ENCODE results near the gene PLEKHM3.

The PLEKHM3 gene

GRCh38 chr2:207782238-207783030, 242.9 kb downstream of the PLEKHM3 start:
- H3K4me3 ChIP-seq (ENCODE audit: low read depth, low read length), result no peak overlapping the region
- no peak for DNase-seq (ENCODE audit: low read depth)

- DNase-seq (ENCODE audit: low read depth), result no peak
- H3K4me3 ChIP-seq (ENCODE audit: low read depth, low read length), result no peak overlapping the region
Observed at GRCh38 chr2:207779523-207779922, 245.8 kb downstream of the PLEKHM3 start.

DNA sequence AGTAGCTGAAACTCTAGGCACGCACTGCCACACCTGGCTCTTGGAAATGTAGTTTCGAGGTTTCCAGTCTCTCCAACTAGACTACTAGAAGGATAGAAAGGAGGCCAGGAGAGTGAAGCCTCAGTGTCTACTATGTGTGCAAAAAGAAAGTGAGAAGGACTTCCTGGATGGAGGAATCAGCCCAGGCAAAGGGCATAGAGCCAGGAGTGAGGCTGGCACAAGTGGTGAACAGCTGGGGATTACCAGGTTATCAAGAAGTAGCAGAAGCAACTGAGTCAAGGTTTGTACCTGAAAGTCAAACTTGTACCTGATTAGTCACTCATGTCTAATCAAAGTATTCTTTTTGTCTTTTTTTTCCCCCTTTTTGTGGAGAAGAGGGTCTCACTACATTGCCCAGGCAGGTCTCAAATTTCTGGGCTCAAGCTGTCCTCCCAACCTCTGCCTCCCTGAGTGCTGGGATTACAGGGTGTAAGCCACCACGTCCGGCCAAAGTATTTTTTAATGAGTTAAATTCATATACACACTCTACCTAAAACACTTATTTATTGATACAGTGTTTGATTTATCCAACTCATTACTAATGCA, 246.9 kb downstream of the PLEKHM3 start:
- no peak overlapping the region for H3K4me3 ChIP-seq (ENCODE audit: low read depth, low read length)
- no peak for DNase-seq (ENCODE audit: low read depth)

DNA sequence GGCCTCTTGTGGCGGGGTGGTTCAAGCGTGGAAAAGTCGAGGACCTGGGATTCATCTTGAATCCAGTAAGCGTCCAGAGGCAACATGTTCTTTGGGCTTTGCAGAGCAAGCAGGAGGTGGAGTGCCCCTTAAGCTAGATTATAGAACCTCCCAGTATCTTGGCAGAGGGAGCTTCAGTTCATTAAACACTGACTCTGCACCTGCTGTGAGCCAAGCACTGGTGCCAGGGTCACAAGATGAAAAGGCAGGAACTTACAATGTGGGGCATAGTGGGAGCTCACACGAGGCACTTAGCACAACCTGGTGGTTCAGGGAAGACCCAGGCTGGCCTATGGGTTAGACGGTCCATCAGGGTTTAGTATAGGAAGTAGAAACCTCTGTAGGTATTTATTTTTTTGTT, 248.2 kb downstream of the PLEKHM3 start:
- no peak for DNase-seq (ENCODE audit: low read depth)
- no peak overlapping the region for H3K4me3 ChIP-seq (ENCODE audit: low read depth, low read length)

- no peak overlapping the region for H3K4me3 ChIP-seq (ENCODE audit: low read depth, low read length)
- DNase-seq (ENCODE audit: low read depth), result no peak
Observed at GRCh38 chr2:207775473-207775872, 249.9 kb downstream of the PLEKHM3 start.

GRCh38 chr2:207772844-207773205, 252.5 kb downstream of the PLEKHM3 start:
- no peak overlapping the region for H3K4me3 ChIP-seq (ENCODE audit: low read depth, low read length)
- no peak for DNase-seq (ENCODE audit: low read depth)

- no peak overlapping the region for H3K4me3 ChIP-seq (ENCODE audit: low read depth, low read length)
- no peak for DNase-seq (ENCODE audit: low read depth)
Observed at GRCh38 chr2:207772081-207772843, 253.1 kb downstream of the PLEKHM3 start.

- H3K4me3 ChIP-seq (ENCODE audit: low read depth, low read length), result no peak overlapping the region
Observed at GRCh38 chr2:207771421-207771820, 253.9 kb downstream of the PLEKHM3 start.

More at GRCh38 chr2:207771421-207771820, 253.9 kb downstream of the PLEKHM3 start:
- no peak for DNase-seq (ENCODE audit: low read depth)

All from skeletal muscle cell (primary cell).